UCSD-AML1 (cell line): ENCODE measurements around the gene RAMP1.
"Not testable (repeated sequence)": the region's sequence is repeated elsewhere in the genome, so short reads cannot be mapped to it uniquely, and the experiment has no call there.

Experiments
- DNase-seq: peaks from one replicate; lab custom pipeline; 2025; ENCODE audit not compliant: unreplicated experiment; lab: John Stamatoyannopoulos, UW

Gene RAMP1

DNA sequence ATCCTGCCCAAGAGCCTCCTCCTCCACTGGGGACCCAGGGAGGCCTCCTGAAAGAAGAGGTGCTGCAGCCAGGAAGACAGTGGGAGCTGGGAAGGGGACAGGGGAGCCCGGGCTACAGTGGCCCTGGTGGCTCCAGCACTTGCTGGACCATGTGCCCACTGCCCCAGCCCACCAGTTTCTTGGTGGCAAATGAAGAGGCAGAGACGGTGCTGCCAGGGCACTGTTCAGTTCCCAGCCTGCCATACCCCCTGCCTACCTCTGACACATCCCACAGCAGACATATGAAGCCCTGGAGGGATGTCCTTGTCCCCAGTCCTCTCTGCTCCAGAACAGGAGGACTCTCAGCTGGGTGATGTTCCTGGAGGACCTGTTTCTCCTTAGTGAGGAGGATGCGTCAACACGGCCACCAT lies 3.7 kb downstream of the RAMP1 start:
- DNase-seq: no peak

DNA sequence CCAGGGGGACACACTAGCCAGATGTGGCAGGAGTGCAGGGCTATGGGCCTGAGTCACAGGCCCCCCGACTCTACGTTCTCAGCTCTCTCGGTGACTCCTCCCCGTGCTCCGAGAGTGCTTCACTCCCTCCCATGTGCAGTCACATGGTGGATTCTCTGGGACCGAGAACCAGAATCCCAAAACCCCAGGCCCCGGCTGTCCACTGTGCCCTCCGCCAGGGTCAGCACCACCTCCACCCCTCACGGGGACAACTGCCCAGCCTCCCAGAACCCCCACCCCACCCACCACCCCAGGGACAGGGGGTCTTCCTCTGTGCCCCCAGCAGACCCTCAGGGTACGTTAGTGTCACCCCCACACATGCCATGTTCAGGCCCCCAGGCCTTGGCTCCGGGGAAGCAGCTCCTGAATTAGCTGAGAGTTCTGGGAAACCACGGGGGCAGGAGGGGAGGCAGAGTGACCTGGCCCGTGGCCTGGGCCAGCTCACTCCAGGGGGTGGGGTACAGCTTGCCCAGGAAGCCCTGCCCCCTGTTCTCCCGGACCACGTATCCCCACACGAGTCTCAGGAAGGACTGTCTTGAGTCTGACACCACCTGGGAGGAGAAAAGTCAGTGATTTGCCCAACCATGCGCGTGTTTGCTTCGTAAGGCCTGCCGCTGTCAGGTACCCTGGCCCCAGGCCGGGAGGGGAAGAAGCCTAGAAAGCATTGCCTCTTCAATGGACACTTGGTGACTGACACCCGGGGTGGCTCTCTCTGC lies 4.4 kb downstream of the RAMP1 start:
- no peak for DNase-seq

DNA sequence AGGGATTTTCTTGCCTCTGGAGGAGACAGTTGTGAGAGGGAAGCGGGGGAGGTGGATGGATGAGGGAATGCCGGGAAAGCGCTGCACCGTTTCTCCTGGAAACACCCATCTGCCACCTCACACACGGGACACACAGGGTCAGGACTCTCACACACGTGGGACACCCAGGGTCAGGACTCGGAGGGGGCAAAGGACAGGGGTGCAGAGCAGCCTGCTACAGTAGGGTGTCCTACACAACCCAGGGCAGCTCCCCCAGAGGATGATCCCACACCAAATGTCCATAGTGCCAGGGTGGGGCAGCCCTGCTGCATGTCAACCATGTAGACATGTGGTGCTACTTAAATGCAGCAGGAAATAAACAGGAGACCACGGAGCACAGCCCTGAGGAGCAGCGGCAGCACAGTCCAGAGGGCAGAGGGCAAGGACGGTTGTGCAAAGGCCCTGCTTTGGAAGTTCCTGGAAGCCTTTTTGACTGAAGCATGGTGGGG lies 5.1 kb downstream of the RAMP1 start:
- no peak for DNase-seq

GRCh38 chr2:237864940-237865622 lies 5.7 kb downstream of the RAMP1 start:
- DNase-seq: no peak

DNA sequence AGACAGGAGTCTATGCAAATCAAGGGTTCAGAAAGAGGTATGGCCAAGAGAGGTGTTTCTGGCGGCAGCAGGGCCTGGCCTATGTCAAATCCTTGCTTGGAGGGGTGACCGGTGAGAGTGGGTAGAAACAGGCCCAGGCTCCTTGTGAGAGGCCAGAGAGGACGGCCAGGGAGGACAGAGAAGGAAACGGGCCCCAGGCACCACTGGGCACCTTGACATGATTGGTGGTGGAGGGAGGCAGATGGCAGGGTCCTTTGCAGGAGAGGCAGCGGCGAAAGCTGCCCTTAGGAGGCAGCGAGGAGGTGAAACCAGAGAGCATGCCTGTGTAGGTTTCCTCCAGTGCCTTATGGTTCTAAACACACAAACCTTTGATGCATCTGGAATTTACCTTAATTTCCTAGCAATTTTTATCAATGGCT lies 6.2 kb downstream of the RAMP1 start:
- DNase-seq: no peak

DNA sequence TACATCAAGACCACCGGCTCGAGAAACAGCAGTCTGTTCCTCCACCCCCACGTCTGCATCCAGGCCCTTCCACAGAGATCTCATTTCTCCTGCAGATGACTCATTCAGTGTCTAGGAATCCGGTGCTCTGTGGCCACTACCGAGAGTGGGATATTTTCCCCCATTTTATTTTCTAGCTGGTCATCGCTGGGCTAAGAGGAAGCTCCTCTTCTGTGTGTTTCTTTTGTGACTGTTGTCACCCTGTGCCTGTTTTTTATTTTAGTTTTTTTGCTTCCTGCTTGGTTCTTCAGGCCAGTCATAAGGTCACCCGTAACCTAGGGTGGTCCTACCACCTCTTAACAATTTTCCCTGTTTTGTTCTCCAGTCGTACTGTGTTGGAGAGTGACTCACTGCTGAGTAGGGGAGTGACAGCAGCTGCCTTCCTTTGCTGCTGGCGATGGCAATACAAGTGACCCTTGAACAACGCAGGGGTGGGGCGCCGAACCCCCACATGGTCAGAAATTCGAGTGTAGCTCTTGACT lies 6.7 kb downstream of the RAMP1 start:
- no peak for DNase-seq

GRCh38 chr2:237867465-237867864 lies 8.0 kb downstream of the RAMP1 start:
- no peak for DNase-seq

DNA sequence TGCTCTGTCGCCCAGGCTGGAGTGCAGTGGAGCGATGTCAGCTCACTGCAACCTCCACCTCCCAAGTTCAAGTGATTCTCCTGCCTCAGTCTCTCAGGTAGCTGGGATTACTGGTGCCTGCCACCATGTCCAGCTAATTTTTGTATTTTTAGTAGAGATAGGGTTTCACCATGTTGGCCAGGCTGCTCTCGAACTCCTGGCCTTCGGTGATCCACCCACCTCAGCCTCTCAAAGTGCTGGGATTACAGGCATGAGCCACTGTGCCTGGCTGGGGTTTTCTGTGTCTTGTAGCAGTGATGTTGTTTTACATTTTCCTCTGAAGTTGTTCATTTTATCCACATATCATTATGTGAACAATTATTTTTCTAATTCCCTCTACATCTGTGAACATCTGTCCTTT lies 8.7 kb downstream of the RAMP1 start:
- not testable (repeated sequence) for DNase-seq

DNA sequence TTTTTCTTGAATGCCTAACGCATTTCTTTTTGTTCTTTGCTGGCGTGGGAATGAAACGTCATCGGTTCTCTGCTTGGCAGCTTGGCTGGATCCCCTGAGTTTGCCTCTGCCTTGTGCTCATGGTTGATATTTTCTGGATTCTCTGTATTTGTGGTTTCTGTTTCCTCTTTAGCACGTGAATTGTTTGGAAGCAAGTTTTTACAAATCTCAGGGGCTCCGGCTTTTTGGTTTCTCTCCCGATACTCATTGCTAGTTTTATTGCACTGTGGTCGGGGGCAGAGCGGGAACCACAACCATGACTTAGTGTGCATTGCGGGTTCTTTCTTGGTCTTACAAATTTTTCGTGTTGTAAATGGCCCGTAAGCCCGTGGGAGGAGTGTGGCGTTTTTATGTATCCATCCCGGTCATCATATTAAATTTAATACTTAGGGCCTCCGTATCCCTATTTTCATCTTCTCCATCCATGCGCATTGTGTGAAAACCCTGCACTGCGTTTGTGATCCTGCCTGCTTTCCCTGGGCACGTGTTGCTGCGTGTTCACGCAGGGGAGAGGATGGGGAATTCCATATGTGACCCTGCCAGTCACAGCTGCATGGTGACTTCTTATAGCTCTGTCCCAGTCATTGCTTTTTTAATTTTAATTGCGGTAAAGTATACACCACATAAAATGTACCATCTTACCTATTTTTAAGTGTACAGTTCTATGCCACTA lies 9.4 kb downstream of the RAMP1 start:
- DNase-seq: no peak

GRCh38 chr2:237869343-237870102 lies 10.1 kb downstream of the RAMP1 start:
- DNase-seq: no peak

- DNase-seq: no peak
Measured at GRCh38 chr2:237870126-237870525, 10.7 kb downstream of the RAMP1 start.

- peak; percentile 50 for DNase-seq
Measured at GRCh38 chr2:237870754-237871651, 11.6 kb downstream of the RAMP1 start.

- no peak for DNase-seq
Measured at GRCh38 chr2:237872178-237872887, 12.9 kb downstream of the RAMP1 start.

GRCh38 chr2:237873421-237873831 lies 14.0 kb downstream of the RAMP1 start:
- DNase-seq: no peak

DNA sequence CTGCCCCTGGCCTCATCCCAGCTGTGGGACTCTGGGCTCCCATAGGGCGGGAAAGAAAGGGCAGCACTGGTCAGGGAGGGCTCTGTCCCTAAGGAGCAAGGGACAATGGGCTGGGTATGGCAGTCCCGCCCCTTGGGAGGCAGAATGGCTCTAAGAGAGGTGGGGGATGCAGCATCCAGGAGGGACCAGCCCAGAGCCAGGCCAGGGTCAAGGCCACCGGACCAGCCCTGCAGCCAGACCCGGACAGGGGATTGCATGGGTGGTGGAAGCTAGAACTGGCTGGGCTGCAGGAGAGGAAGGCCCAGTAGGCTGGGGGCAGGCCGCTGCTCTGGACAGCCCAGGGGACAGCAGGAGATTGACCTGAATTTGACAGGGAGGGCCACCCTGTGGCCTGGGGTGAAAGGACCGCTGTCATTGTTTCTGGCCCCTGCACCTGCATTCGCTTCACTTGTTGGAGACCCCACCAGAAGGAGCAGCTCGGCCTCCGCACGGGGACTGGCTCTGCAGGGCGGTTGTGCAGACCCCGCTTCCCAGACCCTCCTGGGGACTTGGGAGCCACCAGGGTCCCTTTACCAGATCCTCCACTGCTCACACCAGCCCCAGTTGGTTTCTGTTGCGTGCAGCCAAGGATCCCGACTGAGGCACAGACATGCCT lies 14.6 kb downstream of the RAMP1 start:
- no peak for DNase-seq

DNA sequence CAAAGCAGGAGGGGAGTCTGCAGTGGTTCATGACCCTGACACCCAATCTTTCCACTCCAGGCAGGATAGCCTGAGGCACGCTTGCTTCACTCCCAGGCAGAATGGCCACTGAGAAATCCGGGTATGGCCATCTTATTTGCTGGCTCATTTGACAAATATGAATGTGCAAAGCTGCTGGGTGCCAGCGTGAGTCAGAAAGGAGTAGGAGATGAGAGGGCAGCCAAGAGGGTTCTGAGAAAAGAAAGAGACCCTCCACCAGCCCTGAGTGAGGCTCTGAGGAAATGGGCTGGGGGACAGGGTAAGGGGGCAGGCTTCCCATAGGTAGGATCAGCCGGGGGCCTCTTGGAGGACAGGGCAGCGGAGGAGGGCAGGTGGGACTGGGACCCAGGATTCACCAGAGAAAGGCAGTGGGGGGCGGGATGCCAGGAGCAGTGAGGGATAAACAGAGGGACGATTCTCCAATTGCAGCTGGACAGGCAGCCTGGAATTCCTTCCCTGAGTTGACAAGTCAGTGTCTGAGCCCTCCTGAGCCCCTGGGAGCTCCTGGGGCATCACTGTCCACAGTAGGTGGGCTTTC lies 15.2 kb downstream of the RAMP1 start:
- no peak for DNase-seq

- no peak for DNase-seq
Measured at GRCh38 chr2:237875256-237876060, 16.0 kb downstream of the RAMP1 start.
